Activated CD4-positive, alpha-beta T cell treated with anti-CD3 and anti-CD28 coated beads, Interleukin-2, amount 50 U/mL, for 1 hour (primary cell): ENCODE measurements around the gene SFMBT1.

ENCODE experiments used
- DNase-seq: peaks from one replicate; pipeline ENCODE4 v3.0.0-alpha.2; 2020

Gene SFMBT1

DNA sequence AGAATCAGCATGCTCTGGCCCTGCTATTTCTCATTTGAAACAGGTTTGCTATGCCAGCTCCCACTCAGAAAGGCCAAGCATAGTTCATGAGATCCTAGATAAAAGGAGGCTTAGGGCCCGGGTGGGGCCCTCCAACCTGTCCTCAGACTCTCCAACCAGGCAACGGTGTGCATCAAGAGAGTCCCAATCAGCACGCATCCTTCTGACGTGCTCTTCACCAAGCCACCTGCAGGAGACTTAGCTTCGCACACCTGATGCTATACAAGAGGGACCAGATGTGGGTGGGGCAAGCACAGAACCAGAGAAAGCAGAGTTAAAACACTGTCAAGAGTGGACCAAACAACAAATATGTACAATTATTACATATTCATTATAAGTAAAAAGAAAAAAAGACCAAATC lies 165.8 kb downstream of the SFMBT1 start:
- DNase-seq = no peak

- no peak for DNase-seq
Measured at GRCh38 chr3:52879581-52879980, 166.3 kb downstream of the SFMBT1 start.

GRCh38 chr3:52879090-52879489 lies 166.8 kb downstream of the SFMBT1 start:
- DNase-seq = no peak

- DNase-seq = no peak
Measured at GRCh38 chr3:52877085-52877484, 168.8 kb downstream of the SFMBT1 start.

- DNase-seq = no peak
Measured at GRCh38 chr3:52874864-52875587, 170.8 kb downstream of the SFMBT1 start.

DNA sequence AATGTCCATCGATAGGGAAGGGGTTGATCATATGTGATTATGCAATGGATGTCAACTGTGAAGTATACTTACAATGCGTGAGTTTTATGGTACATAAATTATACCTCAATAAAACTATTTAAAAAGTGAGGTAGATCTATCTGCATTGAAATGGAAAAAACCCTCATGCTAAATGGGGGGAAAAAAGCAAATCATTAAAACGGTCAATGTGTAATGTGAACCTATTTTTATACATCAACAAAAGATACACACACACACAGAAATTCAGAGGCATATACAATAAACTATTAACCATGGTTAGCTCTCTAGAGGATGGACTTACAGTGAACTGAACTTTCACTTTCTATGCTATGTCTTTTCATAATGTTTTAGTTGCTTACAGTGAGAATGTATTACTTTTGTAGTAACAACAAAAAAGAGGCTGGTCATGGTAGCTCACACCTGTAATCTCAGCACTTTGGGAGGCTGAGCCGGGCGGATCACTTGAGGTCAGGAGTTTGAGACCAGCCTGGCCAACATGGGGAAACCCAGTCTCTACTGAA lies 171.6 kb downstream of the SFMBT1 start:
- no peak for DNase-seq

GRCh38 chr3:52873433-52874159 lies 172.3 kb downstream of the SFMBT1 start:
- no peak for DNase-seq

GRCh38 chr3:52872245-52872644 lies 173.6 kb downstream of the SFMBT1 start:
- DNase-seq = no peak

- no peak for DNase-seq
Measured at GRCh38 chr3:52871761-52872160, 174.1 kb downstream of the SFMBT1 start.

GRCh38 chr3:52870471-52870870 lies 175.4 kb downstream of the SFMBT1 start:
- DNase-seq = no peak

DNA sequence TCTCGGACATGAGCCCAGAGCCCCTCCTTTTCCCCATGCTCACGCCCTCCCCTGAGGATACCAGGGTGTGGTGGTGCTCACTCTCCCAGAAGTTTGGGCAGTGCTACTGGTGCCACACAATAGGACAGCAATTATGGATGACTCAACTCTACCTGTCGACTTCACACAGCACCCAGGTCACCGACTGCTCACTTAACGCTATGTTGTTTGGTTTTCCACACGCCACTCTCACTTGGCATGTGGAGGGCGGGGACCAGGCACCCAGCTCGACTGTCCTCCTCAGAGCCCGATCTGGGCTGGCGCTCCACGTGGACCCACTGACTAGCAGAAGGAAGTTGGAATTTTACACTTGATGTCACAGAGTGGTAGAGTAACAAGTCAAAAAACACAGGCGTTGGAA lies 179.4 kb downstream of the SFMBT1 start:
- DNase-seq = no peak

DNA sequence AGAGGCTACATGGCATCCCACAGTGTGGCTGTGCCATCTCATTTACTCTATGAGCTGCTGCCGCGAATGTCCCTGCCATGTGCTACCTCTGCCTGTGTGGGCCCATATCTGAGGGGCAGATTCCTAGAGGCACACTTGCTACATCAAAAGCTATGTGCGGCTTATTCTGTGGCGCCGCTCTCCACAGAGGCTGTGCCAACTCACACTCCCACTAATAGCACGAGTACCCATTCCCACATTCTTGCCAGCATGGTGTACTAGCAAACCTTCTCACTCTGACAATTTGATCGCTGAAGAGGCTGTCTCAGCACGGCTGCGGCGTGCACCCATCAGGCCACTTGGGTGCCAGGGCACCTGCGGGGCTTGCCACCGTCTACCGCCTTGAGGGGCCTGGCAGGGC lies 179.9 kb downstream of the SFMBT1 start:
- no peak for DNase-seq

- no peak for DNase-seq
Measured at GRCh38 chr3:52860424-52860768, 185.5 kb downstream of the SFMBT1 start.

GRCh38 chr3:52859686-52860423 lies 186.0 kb downstream of the SFMBT1 start:
- no peak for DNase-seq

- no peak for DNase-seq
Measured at GRCh38 chr3:52857864-52858263, 188.0 kb downstream of the SFMBT1 start.

GRCh38 chr3:52857133-52857532 lies 188.7 kb downstream of the SFMBT1 start:
- DNase-seq = no peak

- DNase-seq = no peak
Measured at GRCh38 chr3:52856666-52857065, 189.2 kb downstream of the SFMBT1 start.

GRCh38 chr3:52854013-52854412 lies 191.9 kb downstream of the SFMBT1 start:
- DNase-seq = no peak
